Nephron (organoid): ENCODE measurements around the gene SHMT2.
"Not testable (repeated sequence)": the region's sequence is repeated elsewhere in the genome, so short reads cannot be mapped to it uniquely, and the experiment has no call there.

Experiments
- H3K27ac Mint-ChIP-seq, 3 experiments: 2 replicates each; pipeline ENCODE4 v1.8.0; 2020; ENCODE audit warnings: mixed read lengths in 3 of 3, mild to moderate bottlenecking in 2 of 3, moderate library complexity in 1 of 3
- H3K27me3 Mint-ChIP-seq: 2 replicates; pipeline ENCODE4 v1.8.0; 2021; ENCODE audit warnings: low read depth, mild to moderate bottlenecking, moderate library complexity, mixed read lengths
- H3K36me3 Mint-ChIP-seq: 2 replicates; pipeline ENCODE4 v1.8.0; 2020; ENCODE audit warnings: low read depth, mixed read lengths
- H3K4me1 Mint-ChIP-seq: 2 replicates; pipeline ENCODE4 v1.8.0; 2020; ENCODE audit warnings: mixed read lengths
- H3K4me3 Mint-ChIP-seq, 3 experiments: 2 replicates each; pipeline ENCODE4 v1.8.0; 2020; ENCODE audit warnings: mild to moderate bottlenecking in 3 of 3, mixed read lengths in 3 of 3, moderate library complexity in 2 of 3
- H3K9me3 Mint-ChIP-seq: 2 replicates; pipeline ENCODE4 v1.8.0; 2020; ENCODE audit warnings: mixed read lengths
- CTCF ChIP-seq, 3 experiments: fragments of 200-600 bp; sonication (generic); IDR thresholded peaks; one replicate each; pipeline ENCODE4 v1.5.0; 2021; ENCODE audit warnings: antibody characterized with exemption in 3 of 3; ENCODE audit not compliant: unreplicated experiment in 3 of 3

SHMT2 gene

DNA sequence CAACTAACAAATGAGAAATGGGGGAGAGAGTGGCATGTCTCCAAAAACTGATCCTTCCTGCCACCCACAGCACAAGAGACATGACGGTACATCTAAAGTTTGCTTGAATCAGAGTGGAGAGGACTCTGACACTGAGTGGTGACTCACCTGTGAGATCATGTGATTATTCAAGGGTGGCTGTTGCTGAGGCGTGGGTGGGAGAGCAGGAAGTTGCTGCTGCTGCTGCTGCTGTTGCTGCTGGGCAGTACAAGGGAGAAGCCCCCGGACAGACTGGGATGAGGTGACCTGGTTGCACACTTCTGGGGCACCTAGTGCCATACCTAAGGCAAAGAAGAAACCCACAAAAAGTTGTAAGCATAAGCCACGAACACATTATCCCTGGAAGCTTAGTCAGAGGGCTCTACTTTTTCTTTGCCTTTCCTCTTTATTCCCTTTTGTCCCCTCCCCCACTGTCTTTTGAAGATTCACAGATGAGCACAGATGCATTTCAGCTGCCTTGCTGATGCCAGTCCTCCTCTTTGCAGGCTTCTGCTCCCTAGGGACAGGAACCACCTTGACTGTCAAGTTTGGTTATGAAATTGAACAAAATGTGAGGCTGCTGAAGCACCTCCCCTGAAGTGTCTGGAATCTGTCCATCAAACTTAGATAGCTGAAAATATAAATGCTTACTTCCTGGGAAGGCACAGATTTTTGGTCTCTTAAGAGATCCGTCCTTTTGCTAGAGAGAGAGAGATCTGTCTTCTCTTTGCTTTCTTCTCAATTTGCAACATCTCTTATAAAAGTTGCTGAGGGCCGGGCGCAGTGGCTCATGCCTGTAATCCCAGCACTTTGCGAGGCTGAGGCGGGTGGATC is 50.9 kb downstream of the SHMT2 start:
- Mint-ChIP-seq H3K4me3 (no peak overlapping the region), H3K27me3 (no peaks in the 10 kb centered on the region), H3K9me3 (no peaks in the 10 kb centered on the region), H3K27ac (peak overlapping the region; percentile 22 to 76 (median 75)), H3K4me1 (peaks cover 12% of the 10 kb centered on the region), H3K36me3 (peaks cover 85% of the 10 kb centered on the region)
- TF ChIP-seq CTCF (IDR thresholded peaks at IDR 0.05; ENCODE audit: unreplicated experiment in 3 of 3), result no peak

DNA sequence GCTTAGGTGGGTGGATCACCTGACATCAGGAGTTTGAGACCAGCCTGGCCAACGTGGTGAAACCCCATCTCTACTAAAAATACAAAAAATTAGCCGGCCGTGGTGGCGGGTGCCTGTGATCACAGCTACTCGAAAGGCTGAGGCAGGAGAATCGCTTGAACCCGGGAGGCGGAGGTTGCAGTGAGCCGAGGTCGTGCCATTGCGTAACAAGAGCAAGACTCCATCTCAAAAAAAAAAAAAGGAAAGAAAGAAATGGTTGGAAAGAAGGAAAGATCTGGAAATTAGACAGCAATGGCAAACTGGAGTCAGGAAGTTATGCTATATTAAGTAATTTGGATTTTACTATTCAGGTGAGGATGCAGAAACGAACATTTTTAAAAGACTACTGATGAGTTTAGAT is 52.6 kb downstream of the SHMT2 start:
- H3K27me3 Mint-ChIP-seq, H3K27ac Mint-ChIP-seq, H3K9me3 Mint-ChIP-seq, H3K4me3 Mint-ChIP-seq: not testable (repeated sequence)
- Mint-ChIP-seq H3K4me1 (peaks cover 12% of the 10 kb centered on the region), H3K36me3 (peaks cover 87% of the 10 kb centered on the region)
